ENCODE data around the gene LHFPL4. TPM values are rescaled to one million over a fixed set of nuclear protein-coding genes. Genes with fewer than 3 reads are reported as not detected.
"Not testable (repeated sequence)": the region's sequence is repeated elsewhere in the genome, so short reads cannot be mapped to it uniquely, and the experiment has no call there.

LHFPL4 gene
- polyA plus RNA-seq (2011; rRNA removed) (0.08 and 0.21 TPM in 2 replicates), polyA plus RNA-seq (2017; fragmentation: RNase III; extraction: RNeasy Plus Mini Kit Qiagen cat#74134 plus additional on column Dnase treatment) (0.14 to 0.39 TPM (median 0.18 TPM) in 3 replicates), polyA minus RNA-seq (2011; rRNA and poly(A)+ RNA removed) (0.05 and 0.25 TPM in 2 replicates)
- polyA plus RNA-seq (2012; cell fraction: cytosol; rRNA removed): 0.06 and 0.08 TPM in 2 replicates
- polyA plus RNA-seq (2012; cell fraction: nucleus; rRNA removed): 0.02 and 0.04 TPM in 2 replicates

DNA sequence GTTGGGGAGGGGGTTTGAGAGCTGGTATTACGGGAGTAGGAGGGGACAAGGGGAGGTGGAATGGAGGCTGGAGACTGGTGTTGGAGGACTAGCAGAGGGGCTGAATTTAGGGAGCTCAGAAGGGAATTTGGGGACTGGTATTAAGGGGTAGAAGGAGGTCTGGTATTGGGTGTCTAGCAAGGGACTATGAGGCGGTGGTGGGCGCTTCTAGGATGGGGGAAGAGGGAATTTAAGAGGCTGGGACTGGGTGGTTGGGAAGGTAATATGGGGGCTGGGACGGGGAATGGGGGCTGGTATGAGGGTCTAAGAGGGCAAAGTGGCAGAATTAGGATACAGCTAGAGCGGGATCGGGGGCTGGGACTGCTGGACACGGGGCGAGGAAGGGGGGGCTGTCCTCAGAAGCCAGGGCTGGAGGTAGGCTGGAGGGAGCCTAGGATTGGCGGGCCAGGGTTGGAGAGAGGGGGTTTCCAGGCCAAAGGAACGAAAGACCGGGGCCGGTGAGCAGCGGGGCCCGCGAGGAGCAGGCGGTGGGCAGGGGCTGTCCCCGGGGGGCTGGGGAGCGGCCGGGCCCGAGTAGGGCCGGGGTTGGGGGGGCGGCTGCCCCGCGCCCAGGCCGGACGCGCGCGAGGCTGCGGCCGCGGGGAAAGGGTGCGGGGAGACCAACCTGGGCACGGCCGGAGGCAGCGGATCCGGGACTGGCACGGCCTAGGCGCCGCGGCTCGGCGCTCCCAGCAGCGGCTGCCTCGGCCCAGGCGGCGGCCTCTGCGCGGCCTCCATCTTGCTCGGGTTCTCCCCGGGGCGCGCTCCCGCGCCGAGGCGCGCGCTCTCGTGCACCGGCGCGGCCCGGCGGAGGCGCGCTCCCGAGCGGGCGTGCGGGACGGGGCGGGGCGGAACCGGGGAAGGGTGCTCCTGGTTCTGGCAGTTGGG is at the start of gene LHFPL4:
Gene LHFPL4, minus strand, starts transcription at position 802 of the 927 bp plus-strand sequence. CDS start 1,143 bp downstream, outside the sequence.
- ChIA-PET POLR2A (no interaction called here), CTCF (interaction anchor here (0.6 to 1.2 kb wide), 3 partner anchors 148 to 221 kb away, joined by 3 to 4 read pairs (median 3); no protein-coding TSS in a partner anchor)
- TF ChIP-seq, protein P1, sequence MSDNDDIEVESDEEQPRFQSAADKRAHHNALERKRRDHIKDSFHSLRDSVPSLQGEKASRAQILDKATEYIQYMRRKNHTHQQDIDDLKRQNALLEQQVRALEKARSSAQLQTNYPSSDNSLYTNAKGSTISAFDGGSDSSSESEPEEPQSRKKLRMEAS (IDR thresholded peaks at IDR 0.05): no peak
- TF ChIP-seq EHF (CRISPR knock-in tag; IDR thresholded peaks at IDR 0.05) (no peak), SREBF2 (IDR thresholded peaks at IDR 0.05) (no peak), CBX8 (IDR thresholded peaks at IDR 0.05) (no peak), CEBPB (IDR thresholded peaks at IDR 0.05) (no peak)
- DNase-seq (ENCODE audit: low read depth in 1 of 2, low spot score in 1 of 2): no peak
- ATAC-seq: no peak
- FAIRE-seq: no peak
- 26% methylated on average over 12 of the region's 75 CpGs for WGBS (ENCODE audit: missing lambda C conversion rate)
- no peaks in the 10 kb centered on the region; the same call in 2 of the 3 replicates for H3K4me1 ChIP-seq
- 0 out of 6 replicates have a peak within 1 kb of the TSS, but pooled peaks of 1 of the 2 experiments have one; percentile 47 for H3K27ac ChIP-seq
- peak within 1 kb of the TSS; percentile 42 for H3K4me3 ChIP-seq
- H3K9me3 ChIP-seq: no peaks in the 10 kb centered on the region
- H3K4me2 ChIP-seq: peak within 1 kb of the TSS; percentile 75

DNA sequence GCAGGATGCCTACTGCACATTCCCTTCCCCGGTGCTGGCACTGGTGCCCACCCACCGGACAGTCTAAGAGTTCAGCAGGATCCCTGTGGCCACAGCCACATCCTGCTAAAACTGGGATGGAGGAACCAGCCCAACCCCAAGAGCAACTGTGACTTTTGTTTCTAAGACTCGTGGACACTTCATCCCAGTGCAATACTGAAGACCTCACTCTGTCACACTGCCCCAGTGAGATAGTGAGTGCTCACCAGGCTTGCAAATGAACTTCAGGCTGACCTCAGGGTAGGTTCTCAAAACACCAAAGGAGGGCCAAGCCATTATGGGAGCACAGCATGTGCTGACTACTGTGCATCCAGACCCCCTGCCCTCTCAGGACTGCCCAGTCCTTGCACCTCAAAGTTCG is 49.0 kb upstream of the LHFPL4 start:
- Histone ChIP-seq H3K4me1 (no peaks in the 10 kb centered on the region), H3K4me3 (no peak overlapping the region), H3K27ac (no peak overlapping the region), H3K9me3 (peaks cover 33% of the 10 kb centered on the region), H3K4me2 (no peak overlapping the region)
- no peak for DNase-seq (ENCODE audit: low read depth in 1 of 2, low spot score in 1 of 2)
- ATAC-seq: peak; percentile 20 to 32; a peak in 1 of 6 replicates
- ChIA-PET CTCF (no interaction called here), POLR2A (interaction anchor here (0.6 kb wide), 1 partner anchor 15 kb away, joined by 6 read pairs; no protein-coding TSS in a partner anchor)
- 46% methylated on average over 2 of the region's 4 CpGs for WGBS (ENCODE audit: missing lambda C conversion rate)
- no peak for FAIRE-seq
- no peak for TF ChIP-seq GATA3 (IDR thresholded peaks at IDR 0.05; ENCODE audit: borderline replicate concordance)
- no peak for TF ChIP-seq RFX5 (IDR thresholded peaks at IDR 0.05)
- TF ChIP-seq MAFK (IDR thresholded peaks at IDR 0.05; ENCODE audit: partially characterized antibody): no peak
- TF ChIP-seq TFCP2L1 (CRISPR knock-in tag; IDR thresholded peaks at IDR 0.05): no peak
- TF ChIP-seq, protein P2, sequence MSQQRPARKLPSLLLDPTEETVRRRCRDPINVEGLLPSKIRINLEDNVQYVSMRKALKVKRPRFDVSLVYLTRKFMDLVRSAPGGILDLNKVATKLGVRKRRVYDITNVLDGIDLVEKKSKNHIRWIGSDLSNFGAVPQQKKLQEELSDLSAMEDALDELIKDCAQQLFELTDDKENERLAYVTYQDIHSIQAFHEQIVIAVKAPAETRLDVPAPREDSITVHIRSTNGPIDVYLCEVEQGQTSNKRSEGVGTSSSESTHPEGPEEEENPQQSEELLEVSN (IDR thresholded peaks at IDR 0.05; ENCODE audit: borderline replicate concordance, low read depth): no peak
- no peak for TF ChIP-seq NPAS2 (CRISPR knock-in tag; IDR thresholded peaks at IDR 0.05; ENCODE audit: borderline replicate concordance)
- TF ChIP-seq TP53 (CRISPR knock-in tag; IDR thresholded peaks at IDR 0.05): no peak
- TF ChIP-seq RAD21 (conservative IDR thresholded peaks at IDR 0.05 in 1 of 2, IDR thresholded peaks at IDR 0.05 in 1 of 2): no peak
- TF ChIP-seq HOXA7 (CRISPR knock-in tag; IDR thresholded peaks at IDR 0.05): no peak
- TF ChIP-seq HOXB13 (CRISPR knock-in tag; IDR thresholded peaks at IDR 0.05; ENCODE audit: low read depth): no peak
- TF ChIP-seq SREBF2 (IDR thresholded peaks at IDR 0.05): no peak
- TF ChIP-seq EP300 (IDR thresholded peaks at IDR 0.05): no peak

DNA sequence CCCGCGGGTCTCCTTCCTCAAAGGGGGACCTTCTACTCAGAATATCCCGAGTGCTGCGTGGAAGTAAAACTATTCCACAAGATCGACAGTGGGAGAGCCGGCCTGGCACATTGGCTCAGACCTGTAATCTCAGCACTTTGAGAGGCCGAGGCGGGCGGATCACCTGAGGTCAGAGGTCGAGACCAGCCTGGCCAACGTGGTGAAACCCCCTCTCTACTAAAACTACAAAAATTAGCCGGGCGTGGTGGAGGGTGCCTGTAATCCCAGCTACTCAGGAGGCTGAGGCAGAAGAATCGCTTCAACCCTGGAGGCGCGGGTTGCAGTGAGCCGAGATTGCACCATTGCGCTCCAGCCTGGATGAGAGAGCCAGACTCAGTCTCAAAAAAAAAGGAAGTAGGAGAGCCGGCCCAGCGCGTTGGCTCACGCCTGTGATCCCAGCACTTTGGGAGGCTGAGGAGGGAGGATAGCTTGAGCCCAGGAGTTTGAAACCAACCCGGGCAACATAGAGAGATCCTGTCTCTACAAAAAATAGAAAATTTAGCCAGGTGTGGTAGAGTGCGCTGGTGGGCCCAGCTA is 47.5 kb upstream of the LHFPL4 start:
- DNase-seq (ENCODE audit: low read depth in 1 of 2, low spot score in 1 of 2); FAIRE-seq; ATAC-seq; H3K4me1 ChIP-seq; CTCF ChIA-PET; POLR2A ChIA-PET: not testable (repeated sequence)
- Histone ChIP-seq H3K4me2 (peak overlapping the region; percentile 68), H3K4me3 (peak overlapping the region; percentile 24), H3K27ac (peak overlapping the region; percentile 19 to 69; a peak in 4 of 6 replicates), H3K9me3 (peaks cover 20% of the 10 kb centered on the region)
- WGBS (ENCODE audit: missing lambda C conversion rate): 88% methylated on average over 20 of the region's 24 CpGs

DNA sequence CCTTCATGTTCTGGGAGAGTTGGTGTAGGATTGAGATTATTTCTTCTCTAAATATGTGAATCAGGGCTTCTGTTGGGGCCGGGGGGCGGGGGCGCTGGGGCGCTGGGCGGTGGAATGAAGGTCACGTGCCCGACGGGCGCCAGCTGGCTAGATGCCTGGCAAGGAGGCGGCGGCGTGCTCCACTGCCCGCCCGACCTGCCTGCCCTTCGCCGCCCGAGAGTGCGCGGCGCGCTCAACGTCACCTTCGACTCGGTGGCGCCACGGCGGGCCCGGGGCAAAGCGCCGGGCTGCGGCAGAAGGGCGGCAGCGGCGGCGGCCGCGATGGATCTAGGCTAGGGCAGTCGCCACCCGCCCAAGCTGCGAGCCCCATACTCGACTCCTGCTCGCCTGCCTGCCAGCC is 47.0 kb upstream of the LHFPL4 start:
- Histone ChIP-seq H3K9me3 (peaks cover 15% of the 10 kb centered on the region), H3K4me2 (peak overlapping the region; percentile 68), H3K4me3 (peak overlapping the region; percentile 24), H3K27ac (peak overlapping the region; percentile 19 to 69; a peak in 4 of 6 replicates), H3K4me1 (no peaks in the 10 kb centered on the region)
- TF ChIP-seq JUNB (IDR thresholded peaks at IDR 0.05): no peak
- TF ChIP-seq, protein P3, sequence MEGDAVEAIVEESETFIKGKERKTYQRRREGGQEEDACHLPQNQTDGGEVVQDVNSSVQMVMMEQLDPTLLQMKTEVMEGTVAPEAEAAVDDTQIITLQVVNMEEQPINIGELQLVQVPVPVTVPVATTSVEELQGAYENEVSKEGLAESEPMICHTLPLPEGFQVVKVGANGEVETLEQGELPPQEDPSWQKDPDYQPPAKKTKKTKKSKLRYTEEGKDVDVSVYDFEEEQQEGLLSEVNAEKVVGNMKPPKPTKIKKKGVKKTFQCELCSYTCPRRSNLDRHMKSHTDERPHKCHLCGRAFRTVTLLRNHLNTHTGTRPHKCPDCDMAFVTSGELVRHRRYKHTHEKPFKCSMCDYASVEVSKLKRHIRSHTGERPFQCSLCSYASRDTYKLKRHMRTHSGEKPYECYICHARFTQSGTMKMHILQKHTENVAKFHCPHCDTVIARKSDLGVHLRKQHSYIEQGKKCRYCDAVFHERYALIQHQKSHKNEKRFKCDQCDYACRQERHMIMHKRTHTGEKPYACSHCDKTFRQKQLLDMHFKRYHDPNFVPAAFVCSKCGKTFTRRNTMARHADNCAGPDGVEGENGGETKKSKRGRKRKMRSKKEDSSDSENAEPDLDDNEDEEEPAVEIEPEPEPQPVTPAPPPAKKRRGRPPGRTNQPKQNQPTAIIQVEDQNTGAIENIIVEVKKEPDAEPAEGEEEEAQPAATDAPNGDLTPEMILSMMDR (IDR thresholded peaks at IDR 0.05): no peak
- no peak for TF ChIP-seq BHLHE40 (IDR thresholded peaks at IDR 0.05; ENCODE audit: low read depth, low read length)
- no peak for TF ChIP-seq TP53 (CRISPR knock-in tag; IDR thresholded peaks at IDR 0.05)
- TF ChIP-seq MAZ (IDR thresholded peaks at IDR 0.05; ENCODE audit: borderline replicate concordance, low read depth, low read length): no peak
- TF ChIP-seq, protein P2 (IDR thresholded peaks at IDR 0.05; ENCODE audit: borderline replicate concordance, low read depth): 0 out of 2 replicates have a peak, but pooled peaks have one; percentile 46
- TF ChIP-seq, protein P1 (IDR thresholded peaks at IDR 0.05): 0 out of 2 replicates have a peak, but pooled peaks have one; percentile 24
- TF ChIP-seq POLR2AphosphoS2 (conservative IDR thresholded peaks at IDR 0.05; ENCODE audit: low read length): no peak
- no peak for TF ChIP-seq FOXS1 (CRISPR knock-in tag; IDR thresholded peaks at IDR 0.05)
- TF ChIP-seq NR3C1 (IDR thresholded peaks at IDR 0.05): no peak
- peak; percentile 82 to 89 for ATAC-seq
- ChIA-PET POLR2A (no interaction called here), CTCF (interaction anchor here (1.1 kb wide), 1 partner anchor 8 kb away, joined by 3 read pairs; no protein-coding TSS in a partner anchor)
- no peak for FAIRE-seq
- WGBS (ENCODE audit: missing lambda C conversion rate): 6% methylated on average over 12 of the region's 42 CpGs
- peak in 1 of 2 experiments; percentile 21 for DNase-seq (ENCODE audit: low read depth in 1 of 2, low spot score in 1 of 2)
